Fibroblast of skin of abdomen (primary cell): ENCODE measurements around the gene CDC6. TPM values are rescaled to one million over a fixed set of nuclear protein-coding genes. Genes with fewer than 3 reads are reported as not detected.

Source experiments
- DNase-seq: peaks from one replicate; pipeline ENCODE4 v3.0.0-alpha.2; 2013
- polyA plus RNA-seq, 2 experiments: library from polyadenylated mRNA; unstranded; fragments of 120-200 nt; gene quantifications; one replicate each; pipeline ENCODE4 v1.2.1, GENCODE V29; 2013; ENCODE audit not compliant: insufficient read length in 2 of 2

CDC6 gene
- polyA plus RNA-seq (2013, experiment 1 of 2; ENCODE audit: insufficient read length), result 14.6 TPM
- polyA plus RNA-seq (2013, experiment 2 of 2; ENCODE audit: insufficient read length), result 14.5 TPM

- DNase-seq, result peak; percentile 100
These were observed at the start of gene CDC6 for GRCh38 chr17:40287494-40288369. Gene CDC6 (plus strand): TSS chr17:40287879. CDS start chr17:40289421, 1,542 bp downstream.

DNA sequence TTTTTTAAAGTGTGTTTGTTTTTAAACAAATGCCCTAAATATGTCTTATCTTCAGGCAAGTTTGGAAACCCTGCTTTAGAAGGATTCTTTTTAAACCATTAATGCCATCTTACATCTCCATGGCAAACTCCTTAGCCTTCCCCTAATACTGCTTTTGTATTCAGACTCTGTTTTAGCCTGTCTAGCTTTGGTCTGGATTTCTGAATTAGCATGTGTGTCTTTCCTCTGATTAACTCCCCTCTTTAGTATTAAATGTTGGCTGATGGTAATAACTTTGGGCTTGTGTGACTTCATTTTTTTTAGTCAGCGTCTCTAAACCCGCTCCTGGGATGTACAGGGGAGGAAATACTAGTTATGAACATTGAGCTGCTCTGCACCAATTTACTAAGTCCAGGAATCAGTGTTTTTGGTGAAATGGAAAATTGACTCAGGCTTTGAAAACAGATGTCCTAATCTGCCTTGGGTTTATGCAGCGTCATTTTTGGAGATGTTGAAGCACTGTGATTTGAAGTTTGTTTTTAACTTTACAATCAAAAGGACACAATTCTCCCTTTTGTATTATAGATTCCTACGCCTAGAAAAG, 46.3 kb upstream of the CDC6 start:
- peak; percentile 17 for DNase-seq

- DNase-seq, result peak; percentile 73
These were observed 44.9 kb upstream of the CDC6 start for GRCh38 chr17:40242774-40243173.

DNA sequence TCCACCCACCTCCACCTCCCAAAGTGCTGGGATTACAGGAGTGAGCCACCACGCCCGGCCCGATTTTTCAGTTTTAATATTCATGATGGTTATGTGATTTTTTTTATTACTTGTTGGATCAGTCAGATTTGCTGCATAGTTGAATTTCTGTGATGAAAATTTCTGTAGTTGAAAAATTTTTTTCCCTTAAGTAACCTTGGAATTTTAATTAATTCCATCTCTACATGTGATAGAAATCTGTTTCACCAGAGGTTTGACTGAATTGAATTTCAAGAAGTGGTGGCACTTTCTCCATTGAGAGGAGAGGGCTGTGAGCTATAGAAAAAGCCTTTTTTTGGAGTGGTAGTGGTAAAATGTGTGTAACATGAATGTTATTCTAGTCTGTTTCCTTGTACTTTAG, 43.9 kb upstream of the CDC6 start:
- peak; percentile 55 for DNase-seq

DNA sequence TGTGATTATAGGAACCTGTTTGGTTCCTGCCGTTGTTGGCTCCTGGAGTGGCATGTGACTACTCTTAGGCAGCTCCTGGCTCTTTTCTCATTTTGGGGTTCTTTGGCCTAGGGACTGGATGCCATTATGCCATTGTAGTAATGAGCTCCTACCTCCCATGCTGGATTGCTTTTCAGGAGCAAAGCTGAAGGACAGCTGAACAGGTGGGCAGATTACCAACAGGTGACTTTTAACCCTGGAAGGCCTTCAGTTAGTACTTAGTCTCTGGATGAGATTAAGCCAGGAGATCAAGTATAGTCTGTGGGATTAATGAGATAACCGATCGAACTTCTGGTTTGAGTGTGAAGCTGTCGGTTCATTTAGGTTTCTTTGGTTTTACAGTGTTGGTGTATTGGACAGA, 43.4 kb upstream of the CDC6 start:
- DNase-seq, result no peak

GRCh38 chr17:40247926-40248495, 39.7 kb upstream of the CDC6 start:
- no peak for DNase-seq

DNA sequence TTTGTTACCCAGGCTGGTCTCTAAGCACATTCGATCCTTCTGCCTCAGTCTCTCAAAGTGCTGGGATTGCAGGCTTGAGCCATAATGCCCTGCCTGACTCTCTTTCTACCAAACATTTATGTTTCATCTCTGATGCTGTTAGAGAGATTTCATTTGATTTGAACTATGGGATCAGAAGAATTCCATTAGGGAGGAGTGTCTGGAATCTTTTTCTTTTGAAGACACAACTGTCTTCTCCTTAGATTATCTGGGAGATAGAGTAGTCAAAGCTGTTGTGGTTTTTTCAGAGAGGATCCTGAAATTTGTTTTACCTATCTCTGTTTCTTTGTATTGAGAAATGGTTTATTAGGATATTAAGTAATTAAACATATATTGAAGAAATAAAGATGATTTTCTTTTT, 39.2 kb upstream of the CDC6 start:
- no peak for DNase-seq

DNA sequence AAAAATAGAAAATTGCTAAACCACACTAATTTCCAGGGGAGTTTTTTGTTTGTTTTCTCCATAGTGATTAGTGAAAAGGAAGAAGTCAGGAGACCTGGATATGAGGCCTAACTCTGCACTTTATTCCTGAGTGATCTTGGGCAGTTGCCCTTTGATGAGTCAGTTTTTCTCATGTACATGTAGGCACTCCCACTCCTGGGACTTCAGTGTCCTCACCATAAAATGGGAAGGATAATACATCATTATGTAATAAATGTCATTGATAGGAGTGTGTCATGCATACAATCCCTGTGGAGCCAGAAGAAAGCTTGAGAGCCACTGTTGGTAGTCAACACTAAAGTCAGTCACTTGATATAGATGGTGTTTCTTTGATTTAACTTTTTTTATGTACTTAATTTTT, 36.1 kb upstream of the CDC6 start:
- DNase-seq, result peak; percentile 78

DNA sequence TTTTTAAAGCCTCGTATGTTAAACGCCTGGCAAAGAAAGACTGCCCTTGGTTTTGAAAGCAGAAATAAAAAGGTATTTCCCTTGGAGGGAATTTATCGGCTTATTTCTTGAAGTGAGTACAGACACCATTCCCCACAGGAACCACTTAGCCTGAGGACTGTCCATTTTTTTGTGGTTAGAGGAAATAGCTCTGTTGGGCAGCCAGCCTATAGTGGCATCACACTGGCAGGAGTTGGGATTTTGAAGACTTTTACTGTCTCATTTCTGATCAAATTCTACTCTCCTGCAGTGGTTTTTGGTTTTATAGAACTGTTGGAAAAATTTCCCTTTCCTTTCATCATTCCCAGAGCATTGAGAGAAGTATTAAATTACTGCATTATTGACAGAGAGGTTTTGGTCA, 34.1 kb upstream of the CDC6 start:
- DNase-seq, result no peak

GRCh38 chr17:40259505-40259904, 28.2 kb upstream of the CDC6 start:
- no peak for DNase-seq

DNA sequence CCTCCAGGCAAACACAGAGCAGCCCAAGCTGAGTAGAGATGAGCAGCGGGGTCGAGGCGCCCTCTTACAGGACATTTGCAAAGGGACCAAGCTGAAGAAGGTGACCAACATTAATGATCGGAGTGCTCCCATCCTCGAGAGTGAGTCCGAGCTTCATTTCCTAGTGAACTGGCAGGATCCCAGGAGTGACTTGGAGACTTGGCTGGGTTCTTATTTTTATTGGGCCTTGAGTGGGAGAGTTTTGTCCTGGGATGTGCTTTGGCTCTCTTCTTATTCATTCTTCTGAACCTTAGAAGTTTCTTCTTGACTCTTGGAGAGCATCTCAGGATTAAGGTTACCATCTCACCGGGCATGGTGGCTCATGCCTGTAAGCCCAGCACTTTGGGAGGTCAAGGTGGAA, 27.2 kb upstream of the CDC6 start:
- no peak for DNase-seq

- no peak for DNase-seq
These were observed 23.1 kb upstream of the CDC6 start for GRCh38 chr17:40264458-40265185.

DNA sequence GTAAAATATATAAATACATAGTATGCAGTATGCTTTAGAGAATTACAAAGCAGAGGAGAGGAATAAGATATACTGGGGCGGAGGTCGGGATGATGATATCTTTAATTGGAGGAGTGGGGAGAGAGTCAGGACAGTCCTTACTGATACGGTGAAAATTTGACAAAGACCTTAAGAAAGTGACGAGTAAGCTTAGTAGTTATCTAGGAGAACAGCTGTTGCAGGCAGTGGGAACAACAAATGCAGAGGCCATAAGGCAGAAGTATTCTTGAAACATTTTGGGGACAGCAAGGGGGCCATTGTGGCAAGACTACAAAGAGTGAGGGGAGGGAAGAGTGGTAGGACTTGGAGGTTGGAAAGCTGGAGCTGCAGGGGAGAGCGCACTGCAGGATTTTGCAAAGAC, 22.3 kb upstream of the CDC6 start:
- no peak for DNase-seq

- no peak for DNase-seq
These were observed 20.8 kb upstream of the CDC6 start for GRCh38 chr17:40266882-40267281.

GRCh38 chr17:40268141-40268712, 19.5 kb upstream of the CDC6 start:
- no peak for DNase-seq

DNA sequence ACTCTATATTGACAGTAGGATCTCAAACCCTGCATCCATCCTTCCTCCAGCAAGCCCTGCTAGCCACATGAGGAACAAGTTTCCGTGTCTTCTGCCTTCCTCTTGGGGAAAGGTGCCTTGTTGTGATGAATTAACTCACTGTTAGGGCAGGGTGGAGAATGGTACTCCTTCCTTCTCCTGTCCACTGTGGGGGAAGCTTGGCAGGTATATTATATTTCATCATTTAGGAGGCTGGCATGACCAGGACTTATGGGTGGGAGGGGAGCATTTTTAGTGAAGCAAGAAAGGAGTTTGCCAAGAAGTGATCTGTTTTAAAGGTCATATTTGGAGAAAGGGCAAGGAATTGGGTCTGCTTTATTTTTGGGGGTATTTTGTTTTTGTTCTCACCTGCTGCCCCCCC, 9.3 kb upstream of the CDC6 start:
- DNase-seq, result no peak

DNA sequence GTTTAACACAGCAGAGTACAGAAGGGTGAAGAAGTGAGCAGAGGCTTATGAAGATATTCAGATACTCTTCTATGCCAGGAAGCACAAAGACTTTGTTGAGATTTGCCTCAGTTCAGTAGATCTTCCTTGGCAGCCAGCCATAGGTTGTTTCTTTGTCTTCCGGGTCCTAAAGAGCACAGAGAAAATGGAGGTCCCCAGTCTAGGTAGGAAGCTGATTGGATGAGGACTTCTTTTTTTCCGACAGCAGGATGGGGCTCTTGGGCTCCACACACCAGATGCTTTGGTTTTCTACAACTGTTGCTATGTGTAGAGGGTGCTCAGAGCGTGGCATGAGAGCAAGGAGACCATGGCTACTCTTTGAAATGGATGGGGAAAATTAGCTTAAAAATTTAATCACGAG, 8.3 kb upstream of the CDC6 start:
- DNase-seq, result no peak

- no peak for DNase-seq
These were observed 6.0 kb upstream of the CDC6 start for GRCh38 chr17:40281663-40282062.

- peak; percentile 93 for DNase-seq
These were observed 4.0 kb upstream of the CDC6 start for GRCh38 chr17:40283662-40284061.

GRCh38 chr17:40284085-40284713, 3.5 kb upstream of the CDC6 start:
- DNase-seq, result peak; percentile 85

GRCh38 chr17:40286473-40286872, 1.2 kb upstream of the CDC6 start:
- no peak for DNase-seq

- no peak for DNase-seq
These were observed 553 bp upstream of the CDC6 start for GRCh38 chr17:40287159-40287493.
